ENCODE results near the gene DDRGK1.

GRCh38 chr20:3246682-3247081 is 42.2 kb upstream of the DDRGK1 start:
- no peak for TF ChIP-seq CTCF (IDR thresholded peaks at IDR 0.05)
- TF ChIP-seq ZFX (IDR thresholded peaks at IDR 0.05; ENCODE audit: borderline replicate concordance) = no peak

Measured in 22Rv1 (cell line).